HFFc6 (cell line): ENCODE results near the gene CCDC136. TPM values are rescaled to one million over a fixed set of nuclear protein-coding genes. Genes with fewer than 3 reads are reported as not detected.

ENCODE experiments used
- DNase-seq: peaks from one replicate; pipeline ENCODE4 v3.0.0-alpha.2; 2018
- H3K27ac Mint-ChIP-seq: 2 replicates; pipeline ENCODE4 v1.8.0; 2020; ENCODE audit warnings: mild to moderate bottlenecking, mixed read lengths
- H3K27me3 Mint-ChIP-seq: 2 replicates; pipeline ENCODE4 v1.8.0; 2021; ENCODE audit warnings: mild to moderate bottlenecking, moderate library complexity, mixed read lengths; ENCODE audit not compliant: insufficient read depth
- H3K36me3 Mint-ChIP-seq: 2 replicates; pipeline ENCODE4 v1.8.0; 2021; ENCODE audit warnings: low read depth, mixed read lengths
- H3K4me1 Mint-ChIP-seq: 2 replicates; pipeline ENCODE4 v1.8.0; 2020; ENCODE audit warnings: low read depth, mixed read lengths
- H3K4me3 Mint-ChIP-seq: 2 replicates; pipeline ENCODE4 v1.8.0; 2020; ENCODE audit warnings: mild to moderate bottlenecking, moderate library complexity, mixed read lengths
- H3K9me3 Mint-ChIP-seq: 2 replicates; pipeline ENCODE4 v1.8.0; 2020; ENCODE audit warnings: mild to moderate bottlenecking, mixed read lengths
- total RNA-seq, 6 experiments: library from RNA; stranded (reverse); fragmentation: NEBNext Ultra II Directional; extraction: Animal tissue kit (Norgen Biotek cat#: 25700); gene quantifications; 2 replicates in 1 of 6; 3 replicates in 5 of 6; pipeline ENCODE4 v1.2.3, GENCODE V29; 2021
- TF ChIP-seq, protein P1 (sequence below): fragments of 200-600 bp; sonication (generic); IDR thresholded peaks from 2 replicates; pipeline ENCODE4 v1.5.0; 2021; ENCODE audit warnings: antibody characterized with exemption, mild to moderate bottlenecking

Gene CCDC136
- total RNA-seq, 6 experiments from 2014 or later: 7.4 to 16.5 (median 13.7) TPM

DNA sequence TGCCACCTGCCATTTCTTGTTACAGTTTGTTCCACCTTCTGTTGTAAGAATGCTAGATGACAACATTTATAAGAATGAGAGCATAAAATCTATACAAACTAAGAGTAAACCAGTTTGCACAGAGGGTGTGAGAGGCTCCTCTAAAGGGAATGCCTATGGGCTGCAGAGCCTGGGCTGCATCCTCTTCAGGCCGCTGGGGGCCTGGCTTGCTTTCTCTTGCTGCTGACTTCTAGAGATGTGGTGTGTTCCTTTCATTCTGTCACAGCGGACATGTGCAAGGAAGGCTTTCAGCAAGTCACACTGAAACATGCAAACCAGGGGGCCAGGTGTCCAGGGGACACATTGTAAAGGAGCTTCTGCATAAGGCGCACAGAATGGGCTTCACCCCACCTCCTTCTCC is 63.8 kb downstream of the CCDC136 start:
- peaks cover 16% of the 10 kb centered on the region for H3K4me1 Mint-ChIP-seq
- peaks cover 21% of the 10 kb centered on the region; the same call in 1 of the 2 replicates for H3K36me3 Mint-ChIP-seq
- no peak for DNase-seq
- peaks cover 27% of the 10 kb centered on the region for H3K27me3 Mint-ChIP-seq
- peak overlapping the region; percentile 38; the same call in 1 of the 2 replicates for H3K27ac Mint-ChIP-seq
- no peaks in the 10 kb centered on the region; the same call in 1 of the 2 replicates for H3K9me3 Mint-ChIP-seq
- TF ChIP-seq, protein P1, sequence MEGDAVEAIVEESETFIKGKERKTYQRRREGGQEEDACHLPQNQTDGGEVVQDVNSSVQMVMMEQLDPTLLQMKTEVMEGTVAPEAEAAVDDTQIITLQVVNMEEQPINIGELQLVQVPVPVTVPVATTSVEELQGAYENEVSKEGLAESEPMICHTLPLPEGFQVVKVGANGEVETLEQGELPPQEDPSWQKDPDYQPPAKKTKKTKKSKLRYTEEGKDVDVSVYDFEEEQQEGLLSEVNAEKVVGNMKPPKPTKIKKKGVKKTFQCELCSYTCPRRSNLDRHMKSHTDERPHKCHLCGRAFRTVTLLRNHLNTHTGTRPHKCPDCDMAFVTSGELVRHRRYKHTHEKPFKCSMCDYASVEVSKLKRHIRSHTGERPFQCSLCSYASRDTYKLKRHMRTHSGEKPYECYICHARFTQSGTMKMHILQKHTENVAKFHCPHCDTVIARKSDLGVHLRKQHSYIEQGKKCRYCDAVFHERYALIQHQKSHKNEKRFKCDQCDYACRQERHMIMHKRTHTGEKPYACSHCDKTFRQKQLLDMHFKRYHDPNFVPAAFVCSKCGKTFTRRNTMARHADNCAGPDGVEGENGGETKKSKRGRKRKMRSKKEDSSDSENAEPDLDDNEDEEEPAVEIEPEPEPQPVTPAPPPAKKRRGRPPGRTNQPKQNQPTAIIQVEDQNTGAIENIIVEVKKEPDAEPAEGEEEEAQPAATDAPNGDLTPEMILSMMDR: no peak
- H3K4me3 Mint-ChIP-seq: no peak overlapping the region

DNA sequence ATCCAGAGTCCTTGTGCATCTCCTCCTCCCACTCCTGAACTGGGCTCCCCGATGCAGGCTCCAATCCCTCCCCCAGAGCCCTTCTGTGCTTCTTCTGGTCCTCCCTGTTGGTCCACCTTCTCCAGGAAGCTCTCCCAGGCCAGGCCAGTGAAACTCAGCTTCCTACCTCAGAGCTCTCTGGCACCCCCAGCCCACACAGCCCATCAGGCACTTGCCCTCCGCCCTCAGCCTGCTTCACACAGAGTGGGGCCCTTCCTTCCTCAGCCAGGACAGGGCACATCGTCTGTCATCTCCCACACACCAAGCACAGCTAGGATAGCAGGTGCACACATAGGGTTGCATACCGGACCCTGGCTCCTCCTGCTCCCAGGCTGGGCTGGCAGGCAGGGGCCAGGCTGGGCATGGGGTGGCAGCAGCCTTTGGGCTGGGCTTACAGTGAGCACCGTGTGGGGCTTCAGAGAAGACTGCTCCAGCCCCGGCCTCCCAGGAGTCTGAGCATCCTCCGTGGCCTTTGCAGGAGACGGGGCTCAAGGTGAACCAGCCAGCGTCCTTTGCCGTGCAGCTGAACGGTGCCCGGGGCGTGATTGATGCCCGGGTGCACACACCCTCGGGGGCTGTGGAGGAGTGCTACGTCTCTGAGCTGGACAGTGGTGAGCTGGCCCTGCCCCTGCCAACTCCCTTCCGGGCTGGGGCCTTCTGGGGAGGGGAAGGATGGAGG is 64.4 kb downstream of the CCDC136 start:
- Mint-ChIP-seq H3K27me3 (peaks cover 30% of the 10 kb centered on the region), H3K4me3 (no peak overlapping the region), H3K9me3 (no peaks in the 10 kb centered on the region; the same call in 1 of the 2 replicates), H3K36me3 (peaks cover 21% of the 10 kb centered on the region; the same call in 1 of the 2 replicates), H3K4me1 (peaks cover 22% of the 10 kb centered on the region), H3K27ac (peak overlapping the region; percentile 36; the same call in 1 of the 2 replicates)
- no peak for DNase-seq
- TF ChIP-seq, protein P1: no peak

DNA sequence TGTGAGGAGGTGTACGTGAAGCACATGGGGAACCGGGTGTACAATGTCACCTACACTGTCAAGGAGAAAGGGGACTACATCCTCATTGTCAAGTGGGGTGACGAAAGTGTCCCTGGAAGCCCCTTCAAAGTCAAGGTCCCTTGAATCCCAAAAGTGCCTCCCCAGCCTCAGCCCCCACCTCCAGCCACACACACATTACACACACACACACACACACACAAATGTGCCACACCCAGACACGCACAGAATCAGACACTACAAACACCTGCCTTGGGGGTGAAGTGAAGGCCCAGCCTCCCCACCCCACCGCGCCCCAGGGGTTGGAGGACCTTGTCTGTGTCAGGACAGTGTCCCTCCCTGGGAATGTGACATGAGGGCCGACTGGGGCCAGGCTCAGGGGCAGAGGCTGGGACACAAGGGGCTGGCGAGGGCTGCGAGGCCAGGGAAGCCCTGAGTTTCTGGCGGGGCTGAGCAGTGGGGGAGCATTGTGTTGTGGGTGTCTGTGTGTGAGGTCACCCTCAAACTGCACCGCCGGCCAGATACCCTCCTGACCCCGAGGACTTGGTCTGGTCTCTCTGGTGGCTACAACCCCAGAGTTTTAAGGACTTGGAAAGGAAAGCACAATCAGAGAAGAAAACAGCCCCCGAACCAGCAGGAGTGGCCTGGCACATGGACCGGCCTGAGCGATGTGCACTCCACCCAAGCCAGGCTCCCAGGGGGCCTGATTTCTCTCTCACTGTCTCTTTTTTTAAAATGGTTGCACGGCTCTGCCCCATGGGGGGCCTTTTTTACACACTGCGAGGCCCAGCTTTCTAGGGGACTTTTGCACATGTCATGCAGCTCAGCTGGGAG is 66.8 kb downstream of the CCDC136 start:
- H3K9me3 Mint-ChIP-seq: peaks cover 6% of the 10 kb centered on the region; the same call in 1 of the 2 replicates
- peak overlapping the region; percentile 63 for H3K27ac Mint-ChIP-seq
- peaks cover 33% of the 10 kb centered on the region for H3K4me1 Mint-ChIP-seq
- H3K27me3 Mint-ChIP-seq: peaks cover 39% of the 10 kb centered on the region
- no peak overlapping the region for H3K4me3 Mint-ChIP-seq
- TF ChIP-seq, protein P1: no peak
- no peak for DNase-seq
- peaks cover 31% of the 10 kb centered on the region; the same call in 1 of the 2 replicates for H3K36me3 Mint-ChIP-seq

DNA sequence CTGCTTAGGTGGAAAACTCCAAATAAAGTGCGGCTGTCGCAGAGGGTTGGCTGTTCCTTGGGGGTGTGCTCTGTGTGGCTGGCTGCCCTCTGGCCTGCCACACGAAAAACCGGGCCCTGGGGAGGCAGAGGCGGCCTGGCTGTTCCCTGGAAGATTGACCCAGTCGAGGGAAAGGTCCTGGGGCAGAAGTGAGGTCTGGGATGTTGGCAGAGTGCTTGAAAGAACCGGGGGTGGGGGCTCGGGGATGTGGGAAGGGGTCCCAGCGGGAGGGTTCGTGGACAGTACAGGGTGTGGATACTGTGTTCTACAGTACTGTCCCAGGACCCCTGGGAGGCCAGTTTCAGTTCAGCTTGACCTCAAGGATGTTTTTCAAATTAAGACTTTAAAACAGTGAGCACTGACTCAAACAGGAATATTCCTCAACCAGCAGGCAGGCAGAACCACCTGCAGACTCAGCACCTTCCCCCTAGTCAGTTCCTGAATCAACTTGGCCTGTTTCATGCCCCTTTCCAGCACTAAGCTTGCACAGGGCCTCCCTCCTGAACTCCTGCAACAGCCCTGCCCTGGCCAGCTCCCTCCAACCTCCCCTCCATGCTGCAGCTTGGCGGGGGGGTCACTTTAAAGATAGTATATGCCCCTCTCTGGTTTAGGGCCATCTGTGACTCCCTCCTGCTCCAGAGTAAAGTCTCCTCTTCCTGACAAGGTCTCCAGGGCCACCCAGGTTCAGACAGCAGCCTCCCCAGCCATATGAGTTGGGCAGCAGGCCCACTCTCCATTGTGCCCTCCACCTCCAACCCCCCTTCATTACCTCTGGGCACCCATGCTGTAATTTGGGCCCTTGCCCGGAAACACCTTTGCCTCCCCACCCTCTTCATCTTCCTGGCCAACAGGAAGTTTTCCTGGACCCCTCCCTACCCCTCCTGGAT is 67.7 kb downstream of the CCDC136 start:
- Mint-ChIP-seq H3K36me3 (peaks cover 31% of the 10 kb centered on the region; the same call in 1 of the 2 replicates), H3K27me3 (peaks cover 38% of the 10 kb centered on the region), H3K9me3 (peaks cover 6% of the 10 kb centered on the region; the same call in 1 of the 2 replicates), H3K4me1 (peaks cover 38% of the 10 kb centered on the region), H3K4me3 (no peak overlapping the region; the same call in 1 of the 2 replicates), H3K27ac (peak overlapping the region; percentile 63)
- no peak for DNase-seq
- TF ChIP-seq, protein P1: no peak
